ENCODE data around the gene CELF2.

The CELF2 gene

GRCh38 chr10:11301571-11302111 lies 284.0 kb downstream of the CELF2 start:
- no peak for DNase-seq (ENCODE audit: low read depth)

GRCh38 chr10:11302181-11302580 lies 284.5 kb downstream of the CELF2 start:
- no peak for DNase-seq (ENCODE audit: low read depth)

- no peak for DNase-seq (ENCODE audit: low read depth)
Observed at GRCh38 chr10:11303361-11304170, 285.9 kb downstream of the CELF2 start.

- DNase-seq (ENCODE audit: low read depth): no peak
Observed at GRCh38 chr10:11304906-11305585, 287.4 kb downstream of the CELF2 start.

- DNase-seq (ENCODE audit: low read depth): no peak
Observed at GRCh38 chr10:11305825-11306593, 288.3 kb downstream of the CELF2 start.

GRCh38 chr10:11307004-11307403 lies 289.3 kb downstream of the CELF2 start:
- no peak for DNase-seq (ENCODE audit: low read depth)

GRCh38 chr10:11307937-11308336 lies 290.3 kb downstream of the CELF2 start:
- no peak for DNase-seq (ENCODE audit: low read depth)

GRCh38 chr10:11311027-11311426 lies 293.4 kb downstream of the CELF2 start:
- DNase-seq (ENCODE audit: low read depth): no peak

GRCh38 chr10:11313463-11313862 lies 295.8 kb downstream of the CELF2 start:
- no peak for DNase-seq (ENCODE audit: low read depth)

GRCh38 chr10:11317936-11318670 lies 300.4 kb downstream of the CELF2 start:
- DNase-seq (ENCODE audit: low read depth): no peak

- no peak for DNase-seq (ENCODE audit: low read depth)
Observed at GRCh38 chr10:11318826-11319598, 301.3 kb downstream of the CELF2 start.

- no peak for DNase-seq (ENCODE audit: low read depth)
Observed at GRCh38 chr10:11319990-11320602, 302.4 kb downstream of the CELF2 start.

- DNase-seq (ENCODE audit: low read depth): no peak
Observed at GRCh38 chr10:11320809-11321520, 303.3 kb downstream of the CELF2 start.

- DNase-seq (ENCODE audit: low read depth): no peak
Observed at GRCh38 chr10:11322698-11323097, 305.0 kb downstream of the CELF2 start.

GRCh38 chr10:11324761-11325321 lies 307.2 kb downstream of the CELF2 start:
- no peak for DNase-seq (ENCODE audit: low read depth)

- DNase-seq (ENCODE audit: low read depth): no peak
Observed at GRCh38 chr10:11325817-11326216, 308.1 kb downstream of the CELF2 start.

GRCh38 chr10:11326241-11326640 lies 308.6 kb downstream of the CELF2 start:
- no peak for DNase-seq (ENCODE audit: low read depth)

GRCh38 chr10:11326913-11327616 lies 309.4 kb downstream of the CELF2 start:
- no peak for DNase-seq (ENCODE audit: low read depth)

Data from activated T-helper 9 cell treated with anti-CD3 and anti-CD28 coated beads, Interleukin-2, amount 50 U/mL, for 16 hours (primary cell).